T-helper 1 cell (primary cell): ENCODE results near the gene SEC22A.

ENCODE experiments used
- DNase-seq, 5 donors: peaks; one replicate each; pipeline ENCODE4 v3.0.0-alpha.2; 2012 to 2020

Gene SEC22A

DNA sequence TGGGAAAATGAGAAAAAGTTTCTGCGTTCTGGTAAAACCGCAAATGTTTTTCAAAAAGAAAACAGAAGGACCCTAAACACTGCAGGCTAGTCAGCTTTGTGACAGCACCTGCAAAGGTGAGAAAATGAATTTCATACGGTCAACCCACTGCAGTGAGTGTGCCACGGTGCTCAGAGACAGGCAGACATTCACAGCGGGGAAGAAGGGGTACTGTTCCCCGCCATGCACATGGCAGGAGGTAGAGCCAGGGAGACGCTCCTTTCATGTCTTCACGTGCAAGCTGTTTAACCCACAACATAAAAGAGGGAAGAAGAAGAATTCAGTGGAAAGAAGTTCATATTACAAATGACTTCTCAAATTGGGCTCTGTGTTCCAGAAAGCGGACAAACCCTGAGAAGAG lies 109.5 kb downstream of the SEC22A start:
- DNase-seq, result no peak

DNA sequence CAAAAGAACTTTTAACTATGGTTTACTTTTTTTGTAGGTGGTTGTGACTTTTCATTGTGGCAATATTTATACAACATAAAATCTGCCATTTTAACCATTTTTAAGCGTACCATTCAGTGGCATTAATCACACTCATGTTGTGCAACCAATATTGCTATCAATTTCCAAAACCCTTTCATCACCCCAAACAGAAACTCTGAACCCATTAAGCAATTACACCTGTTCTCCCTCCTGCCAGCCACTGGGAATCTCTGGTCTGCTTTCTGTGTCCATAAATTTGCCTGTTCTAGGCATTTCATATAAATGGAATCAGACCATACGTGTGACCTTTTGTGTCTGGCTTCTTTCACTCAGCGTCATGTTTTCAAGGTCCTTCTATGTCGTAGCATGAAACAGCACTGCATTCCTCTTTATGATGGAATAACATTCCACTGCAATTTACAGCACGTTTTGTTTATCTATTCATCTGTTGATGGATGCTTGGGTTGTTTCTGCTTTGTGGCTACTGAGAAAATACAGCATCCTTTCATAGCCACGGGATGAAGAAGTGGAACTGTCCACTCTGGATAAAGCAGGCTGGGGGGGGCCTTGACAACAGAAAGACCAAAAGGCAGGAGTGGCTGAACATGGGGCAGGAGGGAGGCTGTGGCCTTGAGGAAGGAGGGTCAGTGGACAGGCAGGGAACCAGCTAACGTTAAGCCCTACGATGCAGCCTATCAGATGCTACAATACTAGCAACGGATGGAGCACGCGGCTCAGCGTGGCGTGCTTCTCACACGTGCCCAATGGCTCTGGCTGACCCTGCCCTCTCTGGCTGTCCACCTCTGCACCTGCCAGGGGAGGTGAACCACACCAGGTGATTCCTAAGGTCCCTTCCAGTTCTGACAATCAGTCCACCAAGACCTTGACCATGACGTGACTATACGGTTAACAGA lies 110.9 kb downstream of the SEC22A start:
- DNase-seq, result no peak

DNA sequence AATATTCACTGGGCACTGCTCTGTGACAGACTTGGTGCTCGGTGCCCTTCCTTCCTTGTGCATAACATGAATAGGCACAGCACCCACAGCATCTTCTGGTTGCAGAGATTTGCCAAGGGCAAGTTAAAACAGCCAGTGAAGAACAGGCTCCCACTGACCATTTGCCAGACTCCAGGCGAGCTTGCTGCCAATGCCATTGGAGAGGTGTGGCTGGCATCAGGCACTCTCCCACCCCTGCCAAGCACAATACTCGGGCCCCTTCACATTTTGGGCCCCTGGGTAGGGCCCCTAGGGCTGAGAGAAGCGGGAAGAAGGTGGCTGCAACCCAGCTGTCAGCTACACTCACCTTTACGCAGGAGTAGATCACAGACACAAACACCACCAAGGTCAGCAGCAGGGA lies 112.1 kb downstream of the SEC22A start:
- no peak for DNase-seq

- DNase-seq, result no peak
These were observed 112.9 kb downstream of the SEC22A start for GRCh38 chr3:123314359-123315270.

DNA sequence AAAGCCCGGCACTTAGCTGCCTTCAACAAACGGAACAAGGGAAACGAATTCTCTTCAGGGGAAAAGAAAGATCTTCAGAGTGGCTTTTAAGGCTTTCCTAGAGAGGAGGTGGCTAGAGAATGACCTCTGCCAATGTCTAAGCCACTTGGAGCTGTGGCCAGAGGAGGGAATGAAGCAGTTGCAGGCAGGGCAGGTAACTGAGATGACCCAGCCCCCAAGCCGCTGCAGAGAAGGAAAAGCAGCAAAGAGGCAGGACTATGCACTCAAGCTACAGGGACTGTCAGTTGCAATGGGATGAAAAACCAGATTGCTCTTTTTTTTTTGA lies 113.5 kb downstream of the SEC22A start:
- DNase-seq, result no peak

DNA sequence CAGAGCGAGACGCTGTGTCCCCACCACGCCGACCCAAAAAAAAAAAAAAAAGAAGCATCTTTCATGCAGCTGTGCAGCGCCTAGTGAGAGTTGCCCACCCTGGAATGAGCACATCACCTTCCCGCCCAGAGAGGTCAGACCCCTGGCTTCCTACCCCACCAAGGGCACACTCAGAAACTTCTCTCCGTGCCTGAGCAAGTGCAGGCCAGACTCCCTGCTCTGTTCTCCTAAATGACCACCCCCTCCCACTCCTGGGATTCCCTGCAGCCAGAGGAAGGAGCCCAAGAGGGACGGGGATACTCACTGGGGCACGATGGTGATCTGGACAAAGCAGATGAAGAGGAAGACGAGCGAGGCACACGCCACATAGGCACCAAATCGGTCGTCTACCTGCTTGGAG lies 116.0 kb downstream of the SEC22A start:
- no peak for DNase-seq

DNA sequence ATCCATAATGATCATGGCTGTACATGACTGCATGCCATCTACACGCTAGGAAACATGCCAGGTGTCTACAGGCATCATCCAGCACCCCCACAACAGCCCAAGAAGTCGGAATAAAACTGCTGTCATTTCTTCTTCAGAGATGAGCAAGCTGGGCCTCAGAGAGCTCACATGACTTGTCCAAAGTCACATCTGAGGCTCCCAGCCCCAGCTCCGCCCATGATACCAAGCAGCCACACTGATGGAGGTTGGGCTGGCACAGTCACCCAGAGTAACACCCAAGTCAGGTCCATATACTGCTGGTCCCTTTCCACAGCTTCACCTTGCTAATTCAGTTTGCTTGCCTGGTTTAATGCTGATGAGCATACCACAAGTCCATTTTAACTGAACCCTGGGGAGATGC lies 116.6 kb downstream of the SEC22A start:
- DNase-seq, result no peak

GRCh38 chr3:123319760-123320159 lies 118.0 kb downstream of the SEC22A start:
- no peak for DNase-seq

DNA sequence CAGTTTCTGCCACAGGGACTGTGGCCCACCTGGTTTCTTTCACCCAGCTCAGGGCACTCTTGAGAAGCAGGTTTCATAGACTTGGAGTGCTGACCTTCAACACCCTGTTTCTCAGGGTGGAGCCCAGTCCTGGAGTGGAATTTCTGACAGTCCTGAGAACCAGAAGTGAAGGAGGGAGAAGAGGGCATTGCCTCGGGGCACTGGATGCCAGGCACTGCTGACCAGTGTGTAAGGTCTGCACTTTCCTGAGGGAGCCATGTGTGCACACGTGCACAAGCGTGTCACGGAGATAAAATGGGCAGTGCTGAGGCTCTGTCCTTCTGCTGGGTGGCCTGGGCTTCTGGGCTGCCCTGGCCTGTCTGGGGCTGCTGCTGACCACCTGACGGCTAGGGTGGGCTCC lies 118.5 kb downstream of the SEC22A start:
- no peak for DNase-seq

DNA sequence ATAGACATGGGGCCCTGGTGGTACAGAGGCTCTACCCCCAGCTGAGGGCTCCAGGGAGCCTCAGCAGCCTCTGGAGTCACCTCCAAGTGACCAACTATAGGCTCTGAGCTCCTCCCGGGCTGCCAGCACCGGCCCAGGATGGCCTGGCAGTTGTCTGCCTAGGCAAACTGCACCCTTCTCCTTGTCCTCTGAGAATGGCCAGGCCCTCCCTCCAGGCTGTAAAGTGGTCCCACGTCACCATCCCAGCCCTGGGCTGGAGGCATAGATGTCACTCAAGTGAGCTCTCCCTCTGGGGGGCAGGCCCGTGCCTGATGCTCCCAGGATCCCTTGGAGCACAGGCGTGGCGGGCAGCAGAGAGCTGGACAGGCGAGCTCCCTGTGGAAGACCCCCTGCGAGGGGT lies 120.1 kb downstream of the SEC22A start:
- DNase-seq, result no peak

DNA sequence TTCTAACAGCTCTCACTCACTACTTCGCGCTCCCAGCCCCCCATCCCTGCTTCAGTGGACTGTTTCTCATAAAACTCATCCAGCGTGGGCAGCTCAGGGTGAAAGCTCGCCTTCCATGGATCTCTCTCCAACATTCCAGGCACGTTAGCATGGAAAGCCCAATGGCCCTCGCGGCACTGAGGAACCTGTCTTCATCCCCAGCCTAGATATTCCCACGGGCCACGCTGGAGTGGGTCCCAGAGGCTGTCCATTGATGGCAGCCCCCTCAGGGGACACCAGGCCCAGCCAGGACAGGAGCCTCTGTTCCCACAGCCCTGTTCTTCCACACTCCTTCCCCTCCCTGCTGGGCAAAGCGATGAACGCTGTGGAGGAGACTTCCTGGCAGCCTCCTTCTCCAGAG lies 121.1 kb downstream of the SEC22A start:
- no peak for DNase-seq
